C4-2B (cell line): ENCODE data around the gene ITPR2.
"Not testable (repeated sequence)": the region's sequence is repeated elsewhere in the genome, so short reads cannot be mapped to it uniquely, and the experiment has no call there.

ENCODE experiments used
- H3K27ac ChIP-seq: fragments of 450-650 bp; 2 replicates; pipeline ENCODE4 v1.5.1; 2017
- ZFX ChIP-seq: fragments of 450-650 bp; IDR thresholded peaks from 2 replicates; pipeline ENCODE4 v1.6.1; 2017
- TF ChIP-seq, protein P1 (sequence below): fragments of 450-650 bp; conservative IDR thresholded peaks from 2 replicates; pipeline ENCODE4 v1.5.1; 2017; ENCODE audit warnings: mild to moderate bottlenecking

Gene ITPR2

DNA sequence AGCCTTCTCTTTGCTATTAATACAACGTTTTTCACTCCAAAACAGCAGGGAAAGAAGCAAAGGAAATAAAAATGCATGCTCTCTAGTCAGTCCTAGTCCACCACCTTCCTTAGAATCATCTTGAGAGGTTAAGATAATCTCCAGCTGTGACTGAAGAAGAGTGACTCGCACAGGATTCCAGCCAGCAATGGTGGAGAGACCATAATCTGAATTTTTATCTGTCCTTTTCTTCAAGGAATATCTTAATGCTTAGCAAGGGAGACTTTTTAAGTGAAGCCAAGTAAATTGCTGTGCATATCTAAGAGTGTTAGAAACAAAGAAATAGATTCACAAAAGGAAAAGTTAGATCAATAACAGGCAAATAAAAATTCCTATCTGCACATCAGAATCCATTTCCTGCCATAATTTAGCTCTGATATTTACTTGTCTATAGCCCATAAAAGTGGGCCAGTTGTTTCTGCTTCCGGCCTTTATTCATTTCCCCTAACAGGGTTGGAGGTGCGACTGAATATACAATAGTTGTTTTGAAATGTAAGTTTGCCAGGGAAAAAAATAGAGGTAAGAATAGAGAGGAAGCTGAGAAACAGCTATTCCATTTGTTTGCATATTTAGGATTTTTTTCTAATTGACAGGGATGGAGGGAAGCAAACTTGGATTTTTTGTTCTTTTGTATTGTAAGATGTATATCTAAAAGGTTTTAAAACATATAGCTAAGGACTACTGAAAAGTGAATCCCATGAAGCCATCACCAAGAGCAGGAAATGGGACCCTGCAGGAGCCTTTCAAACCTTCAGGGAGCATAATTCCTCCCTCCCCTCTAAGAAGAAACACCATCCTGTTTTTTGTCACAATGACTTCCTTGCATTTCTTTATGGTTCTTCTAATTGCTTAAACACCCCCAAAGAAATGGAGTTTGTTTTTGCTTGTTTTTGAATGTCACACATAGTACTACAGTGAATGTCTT is 154.0 kb downstream of the ITPR2 start:
- no peak for TF ChIP-seq ZFX
- TF ChIP-seq, protein P1, sequence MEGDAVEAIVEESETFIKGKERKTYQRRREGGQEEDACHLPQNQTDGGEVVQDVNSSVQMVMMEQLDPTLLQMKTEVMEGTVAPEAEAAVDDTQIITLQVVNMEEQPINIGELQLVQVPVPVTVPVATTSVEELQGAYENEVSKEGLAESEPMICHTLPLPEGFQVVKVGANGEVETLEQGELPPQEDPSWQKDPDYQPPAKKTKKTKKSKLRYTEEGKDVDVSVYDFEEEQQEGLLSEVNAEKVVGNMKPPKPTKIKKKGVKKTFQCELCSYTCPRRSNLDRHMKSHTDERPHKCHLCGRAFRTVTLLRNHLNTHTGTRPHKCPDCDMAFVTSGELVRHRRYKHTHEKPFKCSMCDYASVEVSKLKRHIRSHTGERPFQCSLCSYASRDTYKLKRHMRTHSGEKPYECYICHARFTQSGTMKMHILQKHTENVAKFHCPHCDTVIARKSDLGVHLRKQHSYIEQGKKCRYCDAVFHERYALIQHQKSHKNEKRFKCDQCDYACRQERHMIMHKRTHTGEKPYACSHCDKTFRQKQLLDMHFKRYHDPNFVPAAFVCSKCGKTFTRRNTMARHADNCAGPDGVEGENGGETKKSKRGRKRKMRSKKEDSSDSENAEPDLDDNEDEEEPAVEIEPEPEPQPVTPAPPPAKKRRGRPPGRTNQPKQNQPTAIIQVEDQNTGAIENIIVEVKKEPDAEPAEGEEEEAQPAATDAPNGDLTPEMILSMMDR: no peak
- no peak overlapping the region for H3K27ac ChIP-seq

DNA sequence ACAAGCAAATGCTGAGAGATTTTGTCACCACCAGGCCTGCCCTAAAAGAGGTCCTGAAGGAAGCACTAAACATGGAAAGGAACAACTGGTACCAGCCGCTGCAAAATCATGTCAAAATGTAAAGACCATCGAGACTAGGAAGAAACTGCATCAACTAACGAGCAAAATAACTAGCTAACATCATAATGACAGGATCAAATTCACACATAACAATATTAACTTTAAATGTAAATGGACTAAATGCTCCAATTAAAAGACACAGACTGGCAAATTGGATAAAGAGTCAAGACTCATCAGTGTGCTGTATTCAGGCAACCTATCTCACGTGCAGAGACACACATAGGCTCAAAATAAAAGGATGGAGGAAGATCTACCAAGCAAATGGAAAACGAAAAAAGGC is 161.5 kb downstream of the ITPR2 start:
- H3K27ac ChIP-seq: not testable (repeated sequence)

DNA sequence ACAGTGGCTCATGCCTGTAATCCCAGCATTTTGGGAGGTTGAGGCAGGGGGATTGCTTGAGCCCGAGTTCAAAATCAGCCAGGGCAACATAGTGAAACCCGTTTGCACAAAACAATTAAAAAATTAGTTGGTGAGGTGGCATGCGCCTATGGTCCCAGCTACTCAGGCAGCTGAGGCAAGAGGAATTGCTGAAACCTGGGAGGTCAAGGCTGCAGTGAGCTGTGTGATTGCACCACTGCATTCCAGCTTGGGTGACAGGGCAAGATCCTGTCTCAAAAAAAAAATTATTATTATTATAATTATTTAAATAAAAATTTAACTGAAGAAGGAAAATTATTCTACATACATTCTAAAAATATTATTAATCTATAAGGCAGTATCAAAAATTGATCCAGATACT is 164.1 kb downstream of the ITPR2 start:
- H3K27ac ChIP-seq: no peak overlapping the region

DNA sequence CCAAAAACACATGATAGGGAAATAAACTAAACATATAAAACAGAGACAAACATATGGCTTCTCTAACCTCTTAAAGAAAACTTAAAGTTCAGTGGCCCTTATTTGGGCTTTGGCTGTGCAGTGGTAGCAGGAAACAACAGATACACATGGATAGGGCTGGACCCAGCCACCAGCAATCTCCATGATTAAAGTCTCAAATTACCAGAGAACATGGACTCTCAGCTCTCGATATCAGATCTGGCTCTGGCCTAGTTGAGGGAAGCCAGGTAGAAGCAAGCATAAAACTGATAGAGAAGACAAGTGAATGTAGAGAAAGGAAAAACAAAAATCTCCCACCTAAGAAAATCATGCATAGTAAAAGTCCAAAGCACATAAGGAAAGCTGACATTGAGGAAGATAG is 164.8 kb downstream of the ITPR2 start:
- no peak for TF ChIP-seq ZFX
- TF ChIP-seq, protein P1: no peak
- H3K27ac ChIP-seq: no peak overlapping the region

More for the DNA sequence above, 164.1 kb downstream of the ITPR2 start:
- TF ChIP-seq ZFX: no peak
- TF ChIP-seq, protein P1: no peak

DNA sequence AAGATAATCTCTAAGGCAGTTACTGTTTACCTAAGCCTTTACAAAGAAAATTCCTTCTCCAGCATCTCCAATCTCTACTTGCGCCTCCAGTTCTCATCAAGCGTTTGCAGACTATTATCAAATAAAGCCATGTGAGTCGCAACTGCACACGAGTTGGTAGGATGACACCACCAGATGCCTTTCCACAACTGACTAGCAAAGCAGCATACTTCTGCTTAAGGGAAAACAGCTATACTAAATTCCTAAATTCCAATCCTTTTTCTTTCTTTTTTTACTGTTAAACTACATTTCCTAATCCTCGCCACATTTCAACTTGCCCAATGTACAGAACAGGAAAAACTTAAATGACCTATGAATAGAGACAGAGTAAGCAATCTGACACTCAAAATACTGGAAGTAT is 166.7 kb downstream of the ITPR2 start:
- no peak overlapping the region for H3K27ac ChIP-seq
- TF ChIP-seq, protein P1: no peak
- TF ChIP-seq ZFX: no peak

DNA sequence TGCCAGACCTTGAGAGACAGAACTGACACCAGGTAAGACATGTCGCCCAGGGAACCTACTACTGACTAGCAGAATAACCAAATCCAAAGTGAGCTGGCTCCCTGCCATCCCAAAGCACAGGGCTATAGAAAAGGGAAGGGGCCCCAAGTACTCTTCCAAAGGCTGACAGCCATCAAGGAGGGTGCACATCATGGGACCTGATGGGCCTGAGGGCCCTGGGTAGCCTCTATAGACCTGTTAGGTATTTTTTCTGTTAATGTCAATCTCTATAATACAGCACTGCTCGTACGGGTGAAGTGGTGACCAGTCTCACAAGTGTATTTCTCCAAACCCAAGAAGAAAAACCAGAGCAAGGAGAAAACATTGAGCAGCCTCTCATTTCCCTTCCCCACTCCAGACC is 171.6 kb downstream of the ITPR2 start:
- no peak overlapping the region for H3K27ac ChIP-seq
- TF ChIP-seq ZFX: no peak
- TF ChIP-seq, protein P1: no peak

DNA sequence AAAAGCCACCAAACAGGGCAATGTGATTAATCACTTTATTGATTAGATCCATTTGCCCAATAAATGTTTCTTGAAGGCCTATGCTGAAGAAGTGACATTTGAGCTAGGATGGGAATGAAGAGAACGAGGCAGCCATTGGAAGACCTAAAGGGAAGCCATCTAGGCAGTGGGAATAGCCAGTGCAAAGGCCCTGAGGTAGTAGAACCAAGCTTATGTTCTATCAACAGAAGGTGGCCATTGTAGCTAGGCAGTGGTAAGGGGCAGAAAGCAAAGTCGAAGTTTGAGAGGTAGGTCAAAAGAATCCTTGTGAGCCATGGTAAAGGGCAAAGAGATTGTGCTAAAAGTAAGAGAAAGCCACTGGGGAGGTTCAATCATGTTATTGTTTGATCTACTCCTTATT is 173.1 kb downstream of the ITPR2 start:
- no peak for TF ChIP-seq ZFX
- TF ChIP-seq, protein P1: no peak
- H3K27ac ChIP-seq: no peak overlapping the region

DNA sequence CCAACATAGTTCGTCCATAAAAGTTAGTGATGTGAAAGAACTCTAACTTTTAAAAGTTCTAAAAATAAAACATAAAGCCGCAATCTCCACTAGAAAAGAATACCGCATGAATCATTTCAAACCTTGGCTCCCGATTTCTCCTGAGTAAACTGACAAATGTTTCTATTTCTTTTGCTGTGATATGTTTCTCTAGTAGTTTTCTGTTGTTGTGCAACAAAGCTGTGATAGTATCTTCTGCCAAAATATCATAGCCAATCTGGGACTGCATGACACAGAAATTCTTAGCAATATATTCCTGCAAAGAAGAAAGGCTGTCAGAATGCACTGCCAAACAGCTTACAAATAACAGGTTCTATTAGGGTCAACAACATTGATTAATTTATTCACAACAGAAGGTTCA is 174.0 kb downstream of the ITPR2 start:
- no peak for TF ChIP-seq ZFX
- TF ChIP-seq, protein P1: no peak
- no peak overlapping the region for H3K27ac ChIP-seq
